HCT116 (cell line): ENCODE measurements around the gene FAM24B. TPM values are rescaled to one million over a fixed set of nuclear protein-coding genes. Genes with fewer than 3 reads are reported as not detected.
A peak's percentile ranks its signal among the peaks of the same experiment; 100 is the strongest.

Experiments used
- ATAC-seq: fragments of 200-7000 bp; cut with Tn5 transposase; 2 replicates; pipeline ENCODE4 v1.9.1; 2020; ENCODE audit warnings: mild to moderate bottlenecking, moderate library complexity
- Bru-seq: library from RNA; stranded (reverse); fragments of 400-500 nt; gene quantifications from one replicate; lab custom pipeline; 2021; lab: Mats Ljungman, UMichigan
- BruChase-seq, 2 experiments: library from RNA; stranded (reverse); fragments of 400-500 nt; gene quantifications; one replicate each; lab custom pipeline; 2021; lab: Mats Ljungman, UMichigan
- BruUV-seq: library from RNA; stranded (reverse); fragments of 400-500 nt; replicated peaks from 2 replicates; lab custom pipeline; 2021; lab: Mats Ljungman, UMichigan
- CTCF ChIA-PET: fragments of 300-600 bp; sonication (Branson Sonifier 250); formaldehyde crosslinking; loops from one replicate; lab custom pipeline; 2021; ENCODE audit warnings: antibody characterized with exemption; lab: Charles Lee
- POLR2A ChIA-PET: fragments of 300-600, 350-600 bp; sonication (Branson Sonifier 250); formaldehyde crosslinking; loops from one replicate; lab custom pipeline; 2021; ENCODE audit warnings: antibody characterized with exemption; lab: Charles Lee
- RAD21 ChIA-PET, 2 experiments: fragments of 300-600 bp; sonication (Branson Sonifier 250); formaldehyde crosslinking; loops; one replicate each; lab custom pipeline; 2023; ENCODE audit warnings: low total read pairs in 2 of 2; ENCODE audit not compliant: uncharacterized antibody in 2 of 2, unreplicated experiment in 2 of 2, low non-redundant PET in 1 of 2; lab: Charles Lee
- DNase-seq: peaks from one replicate; pipeline ENCODE4 v3.0.0-alpha.2; 2010; ENCODE audit warnings: low read depth, low spot score
- H2AFZ ChIP-seq: fragments of 200-600 bp; shearing (Covaris generic), sonication (generic); 2 replicates; pipeline ENCODE4 v1.6.1; 2017; ENCODE audit warnings: low read depth, mixed run types, mixed read lengths, antibody characterized with exemption, low read length; ENCODE audit not compliant: poor library complexity, severe bottlenecking
- H3K27ac ChIP-seq: 2 replicates; pipeline ENCODE4 v1.5.1; 2012; ENCODE audit warnings: low read depth, low read length
- H3K27me3 ChIP-seq: fragments of 200-600 bp; sonication (generic); 2 replicates; pipeline ENCODE4 v1.6.1; 2016; ENCODE audit warnings: mixed run types, low read length, mixed read lengths; ENCODE audit not compliant: insufficient read depth
- H3K36me3 ChIP-seq, 2 experiments: fragments of 200-500 bp in 1 of 2; fragments of 200-600 bp in 1 of 2; sonication (Bioruptor generic) in 1 of 2; sonication (generic) in 1 of 2; 2 replicates each; pipeline versions ENCODE4 v1.5.1 to v1.6.1; 2014 to 2016; ENCODE audit warnings: low read length in 2 of 2, inconsistent platforms in 1 of 2, mixed read lengths in 1 of 2, mixed run types in 1 of 2; ENCODE audit not compliant: insufficient read depth in 2 of 2, control insufficient read depth in 1 of 2
- H3K4me1 ChIP-seq, 2 experiments: fragments of 200-600 bp in 1 of 2; sonication (generic) in 1 of 2; 2 replicates each; pipeline versions ENCODE4 v1.5.1 to v1.6.1; 2012 to 2017; ENCODE audit warnings: low read length in 2 of 2, inconsistent platforms in 1 of 2, mild to moderate bottlenecking in 1 of 2, mixed read lengths in 1 of 2, mixed run types in 1 of 2, moderate library complexity in 1 of 2; ENCODE audit not compliant: insufficient read depth in 2 of 2, control insufficient read depth in 1 of 2
- H3K4me2 ChIP-seq: fragments of 200-600 bp; sonication (generic); 2 replicates; pipeline ENCODE4 v1.6.1; 2017; ENCODE audit warnings: mixed run types, low read length, mixed read lengths
- H3K4me3 ChIP-seq, 2 experiments: fragments of 200-600 bp in 1 of 2; sonication (generic) in 1 of 2; replicated peaks in 1 of 2; 2 replicates each; pipeline ENCODE4 v1.5.1; 2011 to 2016; ENCODE audit warnings: low read length in 2 of 2, control low read depth in 1 of 2, low read depth in 1 of 2, mild to moderate bottlenecking in 1 of 2, mixed read lengths in 1 of 2, mixed run types in 1 of 2
- H3K79me2 ChIP-seq: fragments of 200-600 bp; sonication (generic); 2 replicates; pipeline ENCODE4 v1.6.1; 2017; ENCODE audit warnings: mild to moderate bottlenecking, mixed run types, low read length, moderate library complexity, mixed read lengths; ENCODE audit not compliant: insufficient read depth
- H3K9ac ChIP-seq: fragments of 200-600 bp; sonication (generic); 2 replicates; pipeline ENCODE4 v1.6.1; 2016; ENCODE audit warnings: low read length, mixed read lengths
- H3K9me2 ChIP-seq: fragments of 200-600 bp; sonication (generic), shearing (Covaris generic); 2 replicates; pipeline ENCODE4 v1.6.1; 2017; ENCODE audit warnings: mixed run types, mild to moderate bottlenecking, moderate library complexity; ENCODE audit not compliant: insufficient read depth
- H3K9me3 ChIP-seq, 2 experiments: fragments of 200-500 bp in 1 of 2; fragments of 200-600 bp in 1 of 2; sonication (Bioruptor generic) in 1 of 2; sonication (generic) in 1 of 2; 2 replicates each; pipeline ENCODE4 v1.6.1; 2014 to 2017; ENCODE audit warnings: low read length in 2 of 2, mixed read lengths in 2 of 2, inconsistent platforms in 1 of 2, low read depth in 1 of 2, mild to moderate bottlenecking in 1 of 2, mixed run types in 1 of 2, moderate library complexity in 1 of 2; ENCODE audit not compliant: control insufficient read depth in 1 of 2, insufficient read depth in 1 of 2
- H4K20me1 ChIP-seq: fragments of 200-600 bp; sonication (generic), shearing (Covaris generic); 2 replicates; pipeline ENCODE4 v1.6.1; 2017; ENCODE audit warnings: mixed run types, mild to moderate bottlenecking, moderate library complexity; ENCODE audit not compliant: insufficient read depth
- ATF3 ChIP-seq: IDR thresholded peaks from 2 replicates; pipeline ENCODE4 v1.6.1; 2012
- CTCF ChIP-seq, 3 experiments: fragments of 200-600 bp in 1 of 3; sonication (generic) in 1 of 3; IDR thresholded peaks in 2 of 3; conservative IDR thresholded peaks in 1 of 3; 2 replicates each; pipeline ENCODE4 v1.5.1; 2012 to 2017; ENCODE audit warnings: low read depth in 2 of 3, low read length in 2 of 3, antibody characterized with exemption in 1 of 3, borderline replicate concordance in 1 of 3, control low read depth in 1 of 3, mild to moderate bottlenecking in 1 of 3, mixed read lengths in 1 of 3, mixed run types in 1 of 3, moderate library complexity in 1 of 3; ENCODE audit not compliant: insufficient read depth in 1 of 3
- EGR1 ChIP-seq: IDR thresholded peaks from 2 replicates; pipeline ENCODE4 v1.6.1; 2012; ENCODE audit warnings: low read depth
- ELF1 ChIP-seq: IDR thresholded peaks from 2 replicates; pipeline ENCODE4 v1.6.1; 2012; ENCODE audit warnings: low read depth, borderline replicate concordance
- FOSL1 ChIP-seq: IDR thresholded peaks from 2 replicates; pipeline ENCODE4 v1.6.1; 2012; ENCODE audit warnings: low read depth
- JUND ChIP-seq: IDR thresholded peaks from 2 replicates; pipeline ENCODE4 v1.6.1; 2012
- MAX ChIP-seq: IDR thresholded peaks from 2 replicates; pipeline ENCODE4 v1.6.1; 2012
- POLR2AphosphoS5 ChIP-seq: IDR thresholded peaks from 2 replicates; pipeline ENCODE4 v1.6.1; 2011; ENCODE audit warnings: mild to moderate bottlenecking, low read depth, low read length, moderate library complexity
- SIN3A ChIP-seq: IDR thresholded peaks from 2 replicates; pipeline ENCODE4 v1.6.1; 2012; ENCODE audit warnings: low read depth
- TCF7L2 ChIP-seq: IDR thresholded peaks from 2 replicates; pipeline ENCODE4 v1.7.0; 2011; ENCODE audit warnings: borderline replicate concordance, inconsistent platforms; ENCODE audit not compliant: insufficient read depth, insufficient read length; ENCODE audit errors: extremely low read depth
- ZFX ChIP-seq: fragments of 450-650 bp; IDR thresholded peaks from 2 replicates; pipeline ENCODE4 v1.6.1; 2017
- ZNF274 ChIP-seq: fragments of 200-500 bp; sonication (Bioruptor generic); IDR thresholded peaks from 2 replicates; pipeline ENCODE4 v1.6.1; 2014; ENCODE audit warnings: mild to moderate bottlenecking, low read depth, low read length, inconsistent platforms
- intact Hi-C: fragments of 100-400 bp; cut with micrococcal nuclease; formaldehyde crosslinking; loops from 2 replicates; pipeline ENCODE4 v1.10.0; 2022
- long read RNA-seq: library from polyadenylated mRNA; unstranded; transcript quantifications from one replicate; pipeline ENCODE4 v2.0.0, GENCODE V29; 2021; ENCODE audit not compliant: unreplicated experiment
- polyA plus RNA-seq: library from polyadenylated mRNA; unstranded; fragments of >200 nt; gene quantifications from 2 replicates; pipeline ENCODE4 v1.2.1, GENCODE V29; 2012; ENCODE audit warnings: missing spikeins
- total RNA-seq: library from RNA; stranded (reverse); gene quantifications from one replicate; pipeline ENCODE4 v1.2.1, GENCODE V29; 2021; ENCODE audit not compliant: unreplicated experiment

Gene FAM24B
- total RNA-seq (6.8 TPM), Bru-seq, nascent RNA (percentile 69 among the genes with signal in this experiment), BruChase-seq, experiment 1, labeled RNA remaining after a 6-hour chase (percentile 41 among the genes with signal in this experiment), BruChase-seq, experiment 2, labeled RNA remaining after a 2-hour chase (percentile 49 among the genes with signal in this experiment)
- polyA plus RNA-seq = 9.2 and 10.5 TPM in 2 replicates
- long read RNA-seq, partial matches to known transcripts = 1 of 8 reads
- long read RNA-seq, other reads (novel, unspliced or antisense) = 0 of 8 reads

- RAD21 ChIA-PET = no interaction called here
- H3K9me2 ChIP-seq = no peaks in the 10 kb centered on the region
- H3K79me2 ChIP-seq = peaks cover 46% of the 10 kb centered on the region
- H3K9me3 ChIP-seq = no peaks in the 10 kb centered on the region
- H3K36me3 ChIP-seq = no peaks in the 10 kb centered on the region
- DNase-seq (peak; percentile 88), ATAC-seq (peak; percentile 85)
- intact Hi-C loops = no loop called here
- no peak within 1 kb of the TSS for H2AFZ ChIP-seq
- POLR2A ChIA-PET = no interaction called here
- TF ChIP-seq MAX (peak; percentile 75), JUND (no peak), ATF3 (no peak; the same call in 1 of the 2 replicates), FOSL1 (no peak), ZFX (0 out of 2 replicates have a peak, but pooled peaks have one; percentile 49), ELF1 (no peak), SIN3A (peak; percentile 42; the same call in 1 of the 2 replicates), CTCF (IDR thresholded peaks at IDR 0.05 in 2 of 3, conservative IDR thresholded peaks at IDR 0.05 in 1 of 3; ENCODE audit: borderline replicate concordance in 1 of 3, insufficient read depth in 1 of 3, low read depth in 2 of 3, low read length in 2 of 3) (no peak), EGR1 (no peak), ZNF274 (no peak), TCF7L2 (no peak), POLR2AphosphoS5 (peak; percentile 85)
- H4K20me1 ChIP-seq = no peaks in the 10 kb centered on the region
- BruUV-seq = no TSS peak
- peak within 1 kb of the TSS; percentile 67 for H3K4me2 ChIP-seq
- CTCF ChIA-PET = no interaction called here
- peak within 1 kb of the TSS; percentile 53 to 61 for H3K4me3 ChIP-seq
- peak within 1 kb of the TSS; percentile 64 for H3K9ac ChIP-seq
- H3K27me3 ChIP-seq = peaks cover 16% of the 10 kb centered on the region; the same call in 1 of the 2 replicates
- H3K4me1 ChIP-seq = peaks cover 0 to 6% of the 10 kb centered on the region in 2 experiments; a peak in 1 of 4 replicates
- H3K27ac ChIP-seq = peak within 1 kb of the TSS; percentile 33
Observed at GRCh38 chr10:122879339-122880273, at the start of gene FAM24B. FAM24B (minus strand) TSS chr10:122879581; CDS start chr10:122850515, 29,066 bp downstream.
